GM13977 (cell line): ENCODE measurements around the gene NSMF.

Experiments used
- DNase-seq: peaks from one replicate; pipeline ENCODE4 v3.0.0; 2012; ENCODE audit warnings: low spot score
- in situ Hi-C: fragments of 300-500 bp; cut with MboI; formaldehyde crosslinking; loops from one replicate; pipeline ENCODE4 v1.12.0; 2022; ENCODE audit warnings: low sequenced_read_pairs, low pct_unique_long_range_greater_than_20kb, mixed read lengths, inconsistent platforms; ENCODE audit not compliant: unreplicated experiment
- TF ChIP-seq, protein P1 (sequence below): IDR thresholded peaks from 2 replicates; pipeline ENCODE4 v1.5.1; 2012; ENCODE audit warnings: mild to moderate bottlenecking, control low read depth; ENCODE audit not compliant: insufficient read depth; ENCODE audit errors: extremely low read depth, missing control alignments

NSMF gene

DNA sequence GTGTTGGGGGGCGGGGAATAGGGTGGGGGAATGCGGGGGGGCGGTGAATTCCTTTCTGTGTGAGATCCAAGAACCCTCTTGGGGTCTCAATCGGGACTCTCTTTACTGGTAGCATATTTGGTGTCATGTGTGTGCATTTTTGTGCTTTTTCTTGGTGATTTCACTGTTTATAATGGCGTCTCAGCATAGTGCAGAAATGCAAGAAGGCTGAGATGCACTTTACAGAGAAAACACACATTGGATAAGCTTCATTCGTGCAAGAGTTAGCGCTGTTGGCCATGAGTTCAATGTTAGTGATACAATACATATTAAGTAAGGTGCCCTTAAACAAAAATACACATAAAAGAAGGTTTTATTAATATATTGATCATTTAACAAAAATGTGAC lies 17.2 kb downstream of the NSMF start:
- TF ChIP-seq, protein P1, sequence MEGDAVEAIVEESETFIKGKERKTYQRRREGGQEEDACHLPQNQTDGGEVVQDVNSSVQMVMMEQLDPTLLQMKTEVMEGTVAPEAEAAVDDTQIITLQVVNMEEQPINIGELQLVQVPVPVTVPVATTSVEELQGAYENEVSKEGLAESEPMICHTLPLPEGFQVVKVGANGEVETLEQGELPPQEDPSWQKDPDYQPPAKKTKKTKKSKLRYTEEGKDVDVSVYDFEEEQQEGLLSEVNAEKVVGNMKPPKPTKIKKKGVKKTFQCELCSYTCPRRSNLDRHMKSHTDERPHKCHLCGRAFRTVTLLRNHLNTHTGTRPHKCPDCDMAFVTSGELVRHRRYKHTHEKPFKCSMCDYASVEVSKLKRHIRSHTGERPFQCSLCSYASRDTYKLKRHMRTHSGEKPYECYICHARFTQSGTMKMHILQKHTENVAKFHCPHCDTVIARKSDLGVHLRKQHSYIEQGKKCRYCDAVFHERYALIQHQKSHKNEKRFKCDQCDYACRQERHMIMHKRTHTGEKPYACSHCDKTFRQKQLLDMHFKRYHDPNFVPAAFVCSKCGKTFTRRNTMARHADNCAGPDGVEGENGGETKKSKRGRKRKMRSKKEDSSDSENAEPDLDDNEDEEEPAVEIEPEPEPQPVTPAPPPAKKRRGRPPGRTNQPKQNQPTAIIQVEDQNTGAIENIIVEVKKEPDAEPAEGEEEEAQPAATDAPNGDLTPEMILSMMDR = no peak
- no peak for DNase-seq
- in situ Hi-C loops = no loop called here

DNA sequence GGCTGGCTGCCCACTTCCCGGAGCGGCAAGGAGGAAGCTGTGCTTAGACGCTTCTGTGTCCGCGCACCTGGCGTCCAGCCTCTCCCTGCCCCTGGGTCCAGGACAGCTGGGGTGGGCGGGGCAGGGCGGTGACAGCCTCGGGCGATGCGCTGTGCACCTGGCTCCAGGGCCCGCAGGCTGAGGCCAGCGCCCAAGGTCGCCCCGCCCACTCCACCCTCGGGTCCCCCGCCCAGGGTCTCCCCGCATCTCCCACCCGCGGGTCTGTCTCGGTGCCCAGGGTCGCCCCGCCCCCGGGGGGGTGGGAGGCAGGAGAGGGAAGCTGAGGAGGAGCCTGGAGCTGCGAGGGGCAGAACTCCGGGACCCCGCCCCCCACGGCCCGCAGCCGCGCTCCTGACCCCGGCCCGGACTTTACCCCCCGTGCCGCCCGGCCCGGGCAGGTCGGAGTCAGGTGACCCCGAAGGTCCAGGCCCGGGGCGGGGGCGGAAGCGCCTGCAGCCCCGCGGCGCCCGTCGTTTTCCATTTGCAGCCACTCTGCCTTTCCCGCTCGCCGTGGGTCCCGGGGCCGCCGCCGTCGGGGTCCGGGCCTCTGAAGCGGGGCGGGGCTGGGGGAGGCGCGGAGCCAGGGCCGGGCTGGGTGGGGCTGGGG lies 17.7 kb downstream of the NSMF start, which contains the start of gene ENTPD8:
TSS of gene ENTPD8 (minus strand) at position 69 of the 646 bp plus-strand sequence. CDS start 3,072 bp downstream, outside the sequence.
- no peak for DNase-seq

DNA sequence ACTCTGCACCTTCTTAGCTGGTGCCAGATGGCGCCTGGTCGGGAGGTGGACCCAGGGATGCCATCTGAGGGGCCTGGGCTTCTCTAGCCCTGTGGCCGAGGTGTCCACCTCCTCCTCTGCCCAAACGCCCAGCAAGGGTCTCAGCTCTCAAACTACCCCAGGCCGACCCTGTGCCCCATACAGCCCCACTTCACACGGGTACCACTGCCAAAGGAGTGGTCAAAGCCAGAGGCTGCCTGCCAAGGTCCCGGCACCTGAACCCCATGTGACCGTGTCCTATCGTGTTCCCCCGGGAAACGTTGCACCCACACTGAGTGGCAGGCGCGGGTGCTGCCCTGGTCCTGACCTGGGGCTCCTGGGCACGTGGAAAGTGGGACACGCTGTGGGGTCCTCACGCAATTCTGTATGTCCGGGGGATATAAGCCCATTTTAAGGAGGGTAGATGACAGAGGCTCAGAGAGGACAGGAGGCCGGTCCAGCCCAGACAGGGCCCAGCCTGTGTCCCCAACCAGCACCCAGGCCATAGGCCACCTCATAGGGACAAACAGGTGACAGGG lies 19.9 kb downstream of the NSMF start:
- TF ChIP-seq, protein P1 = no peak
- in situ Hi-C loops = no loop called here
- no peak for DNase-seq

More for the DNA sequence above, 17.7 kb downstream of the NSMF start, which contains the start of gene ENTPD8:
- TF ChIP-seq, protein P1 = no peak
- in situ Hi-C loops = no loop called here

DNA sequence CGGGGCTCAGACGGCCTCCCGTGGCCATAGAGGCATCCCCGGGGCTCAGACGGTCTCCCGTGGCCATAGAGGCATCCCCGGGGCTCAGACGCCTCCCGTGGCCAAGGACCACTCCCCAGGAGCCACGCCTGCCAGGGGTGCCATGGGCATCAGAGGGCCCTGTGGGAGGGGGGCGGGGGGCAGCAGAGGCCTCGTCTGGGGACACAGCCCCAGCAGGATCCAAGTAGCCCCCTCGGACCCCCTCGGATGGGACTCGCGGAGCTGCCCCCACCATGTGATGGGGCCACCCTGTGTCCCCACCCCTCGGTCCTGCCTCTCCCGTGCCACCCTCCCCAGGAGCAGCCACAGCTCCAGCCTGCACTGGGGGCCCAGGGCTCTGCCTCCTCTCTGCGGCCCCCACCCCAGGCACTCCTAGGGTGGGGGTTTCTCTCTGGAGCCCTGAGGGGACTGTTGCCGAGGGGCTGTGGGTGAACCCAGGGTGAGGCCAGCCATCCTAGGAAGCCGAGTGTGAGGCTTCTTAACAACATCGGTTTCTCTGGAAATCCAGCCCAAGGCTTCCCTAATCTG lies 20.5 kb downstream of the NSMF start:
- no peak for DNase-seq
- TF ChIP-seq, protein P1 = no peak
- in situ Hi-C loops = no loop called here

DNA sequence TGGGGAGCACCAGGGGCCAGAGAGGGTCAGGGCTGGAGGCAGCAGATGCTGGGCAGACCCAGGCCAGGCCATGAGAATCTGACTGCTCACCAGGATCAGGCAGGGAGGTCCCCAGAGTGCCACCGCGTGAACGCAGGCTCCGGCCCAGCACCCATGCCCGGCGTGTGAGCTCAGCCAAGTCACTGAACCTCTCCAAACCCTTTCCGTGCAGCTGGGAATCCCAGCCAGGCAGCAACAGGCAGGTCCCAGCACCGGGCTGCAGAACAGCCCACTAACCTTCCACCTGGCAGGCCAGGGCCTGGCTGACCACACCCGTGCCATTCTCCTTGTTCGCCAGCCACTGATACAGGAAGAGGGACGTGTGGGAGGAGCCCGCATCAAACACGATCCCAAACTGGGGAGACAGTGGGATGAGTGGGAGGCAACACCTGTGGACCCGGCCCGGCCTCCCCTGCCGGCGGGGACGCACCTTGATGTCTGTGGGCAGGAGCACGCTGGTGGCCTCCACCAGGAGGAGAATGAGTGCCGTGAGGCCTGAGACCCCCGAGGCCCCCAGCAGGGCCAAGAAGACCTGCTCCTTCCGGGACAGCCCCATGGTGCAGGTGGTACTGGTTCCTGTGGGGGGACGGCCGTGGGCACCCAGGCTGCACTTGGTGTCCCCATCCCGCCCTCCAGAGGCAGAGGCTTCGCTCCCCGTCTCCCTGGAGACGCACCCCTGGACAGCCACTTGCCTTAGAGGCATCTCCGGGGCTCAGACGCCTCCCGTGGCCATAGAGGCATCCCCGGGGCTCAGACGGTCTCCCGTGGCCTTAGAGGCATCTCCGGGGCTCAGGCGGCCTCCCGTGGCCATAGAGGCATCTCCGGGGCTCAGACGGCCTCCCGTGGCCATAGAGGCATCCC lies 21.2 kb downstream of the NSMF start:
- in situ Hi-C loops = no loop called here
- TF ChIP-seq, protein P1 = no peak
- no peak for DNase-seq
